Right cardiac atrium (tissue), 5 donors: Measurements from ENCODE around the gene NEAT1. TPM values are rescaled to one million over a fixed set of nuclear protein-coding genes. Genes with fewer than 3 reads are reported as not detected.
A peak's percentile ranks its signal among the peaks of the same experiment; 100 is the strongest.

Source experiments
- ATAC-seq, 2 donors: fragments of 200-7000 bp; cut with Tn5 transposase; one replicate each; pipeline versions ENCODE4 v1.8.0 to v1.9.1; 2020; ENCODE audit warnings: moderate library complexity in 2 of 2, mild to moderate bottlenecking in 1 of 2
- DNase-seq, 3 donors: peaks; one replicate each; pipeline ENCODE4 v3.0.0-alpha.2; 2020
- H3K27ac ChIP-seq: one replicate; pipeline ENCODE4 v1.5.1; 2013; ENCODE audit warnings: mild to moderate bottlenecking, low read length, control low read depth, moderate library complexity
- H3K27me3 ChIP-seq: one replicate; pipeline ENCODE4 v1.6.1; 2013; ENCODE audit not compliant: control insufficient read depth, insufficient read depth
- H3K4me1 ChIP-seq: one replicate; pipeline ENCODE4 v1.6.1; 2013; ENCODE audit warnings: low read length; ENCODE audit not compliant: control insufficient read depth, insufficient read depth
- H3K4me3 ChIP-seq: one replicate; pipeline ENCODE4 v1.5.1; 2013; ENCODE audit warnings: low read length, control low read depth
- H3K9me3 ChIP-seq: one replicate; pipeline ENCODE4 v1.6.1; 2013; ENCODE audit warnings: low read length; ENCODE audit not compliant: control insufficient read depth
- WGBS: extraction: QIAGEN DNeasy Blood & Tissue Kit; methylation state at CpG from one replicate; pipeline ENCODE4 v1.1.7; 2013; 5-methylcytosine and 5-hydroxymethylcytosine counted together
- intact Hi-C, 4 donors: fragments of 100-400 bp; cut with DNase I; formaldehyde crosslinking; loops; one replicate each; pipeline versions ENCODE4 v1.11.0 to v1.14.0; 2022 to 2023
- polyA plus RNA-seq: library from polyadenylated mRNA; stranded (reverse); fragments of 200-250 nt; gene quantifications from one replicate; pipeline ENCODE4 v1.2.3, GENCODE V29; 2013
- total RNA-seq, 4 donors: library from RNA; stranded (reverse); fragmentation: NEBNext Ultra II Directional; extraction: Animal tissue kit (Norgen Biotek cat#: 25700); gene quantifications; one replicate each; pipeline ENCODE4 v1.2.1, GENCODE V29; 2021
- donor health status: healthy with polysubstance abuse.
- donor health status: DM: no; HTN: yes; CAD: no.
- donor health status: DM: no; HTN: no; CAD: no.
- donor health status: DM: no; HTN: yes; CAD: no; lungs with severe emphysema.
- donor health status: DM: yes; HTN: yes; CAD: no.

Gene NEAT1
- total and polyA plus RNA-seq, 5 donors: 346 to 441 (median 440) TPM

- no peak overlapping the region for H3K27ac ChIP-seq
- intact Hi-C loops: loop anchor here in 2 of 4 donors (5.0 to 10.0 kb wide), 2 partner anchors 135 to 137 kb away; no protein-coding TSS in a partner anchor
- ATAC-seq: no peak
- no peaks in the 10 kb centered on the region for H3K9me3 ChIP-seq
- H3K4me3 ChIP-seq: no peak overlapping the region
- no peak for DNase-seq
- H3K4me1 ChIP-seq: peaks cover 6% of the 10 kb centered on the region
- H3K27me3 ChIP-seq: no peaks in the 10 kb centered on the region
- 89% methylated on average over 13 of the region's 13 CpGs for WGBS
Measured at GRCh38 chr11:65379698-65380459, 42.7 kb upstream of the NEAT1 start.

GRCh38 chr11:65380460-65381119 is 42.0 kb upstream of the NEAT1 start:
- intact Hi-C loops: loop anchor here in 1 of 4 donors (10.0 kb wide), 1 partner anchor 134 kb away; no protein-coding TSS in a partner anchor

GRCh38 chr11:65381716-65382032 is 40.9 kb upstream of the NEAT1 start:
- Histone ChIP-seq H3K4me3 (peak overlapping the region; percentile 3), H3K9me3 (no peaks in the 10 kb centered on the region), H3K4me1 (peaks cover 6% of the 10 kb centered on the region), H3K27ac (peak overlapping the region; percentile 97), H3K27me3 (no peaks in the 10 kb centered on the region)
- WGBS: under 1% methylated on average over 6 of the region's 6 CpGs
- DNase-seq (no peak), ATAC-seq (peak; percentile 3 to 19)
- intact Hi-C loops: loop anchor here in 2 of 4 donors (2.0 to 10.0 kb wide), 2 partner anchors 129 to 133 kb away; no protein-coding TSS in a partner anchor

More at GRCh38 chr11:65380460-65381119, 42.0 kb upstream of the NEAT1 start:
- 87% methylated on average over 16 of the region's 16 CpGs for WGBS
- no peaks in the 10 kb centered on the region for H3K9me3 ChIP-seq
- peaks cover 6% of the 10 kb centered on the region for H3K4me1 ChIP-seq
- ATAC-seq (no peak), DNase-seq (no peak)
- no peak overlapping the region for H3K4me3 ChIP-seq
- no peak overlapping the region for H3K27ac ChIP-seq
- no peaks in the 10 kb centered on the region for H3K27me3 ChIP-seq

DNA sequence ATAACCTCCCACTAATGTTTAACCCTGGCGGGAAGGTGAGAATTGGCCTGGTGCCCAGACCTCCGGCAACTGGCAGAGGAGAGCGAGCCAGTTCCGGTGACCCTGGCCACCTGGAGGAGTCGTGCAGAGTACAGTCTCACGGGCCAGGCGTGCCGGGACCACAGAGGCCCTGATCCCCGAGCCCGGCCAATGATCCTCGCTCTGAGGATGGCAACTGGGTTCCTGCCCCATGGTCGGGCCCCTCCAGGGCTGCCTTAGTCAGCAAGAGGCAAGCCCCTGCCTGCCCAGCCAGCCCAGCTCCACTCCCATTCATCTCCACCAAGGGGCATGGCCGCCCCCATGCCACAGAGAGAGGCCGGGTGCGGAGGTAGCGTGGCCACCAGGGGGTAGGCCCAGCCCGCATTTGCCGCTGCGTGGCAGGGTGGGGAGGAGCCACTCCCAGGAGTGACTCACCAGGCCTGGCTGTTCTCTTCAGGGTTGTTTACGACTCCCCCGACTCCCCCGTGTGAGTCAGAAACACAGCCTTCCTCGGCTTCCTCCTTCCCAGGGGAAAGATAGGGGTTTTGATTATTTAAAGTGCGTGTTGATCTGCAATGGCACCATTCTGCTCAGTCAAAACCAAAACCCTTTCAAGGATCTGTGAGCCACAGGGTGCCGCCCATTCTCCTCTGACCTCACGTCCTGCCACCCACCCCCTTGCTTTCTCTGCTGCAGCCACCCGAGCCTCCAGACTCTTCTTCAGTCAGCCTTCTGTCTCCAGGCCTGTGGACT is 40.4 kb upstream of the NEAT1 start, which contains the start of gene SLC25A45:
TSS of gene SLC25A45 (minus strand) at position 614 of the 771 bp plus-strand sequence. CDS start 695 bp downstream, outside the sequence.
- Histone ChIP-seq H3K27ac (peak within 1 kb of the TSS; percentile 97), H3K9me3 (no peaks in the 10 kb centered on the region), H3K4me1 (peaks cover 6% of the 10 kb centered on the region), H3K27me3 (no peaks in the 10 kb centered on the region), H3K4me3 (peak within 1 kb of the TSS; percentile 15)
- intact Hi-C loops: loop anchor here in 2 of 4 donors (2.0 to 10.0 kb wide), 2 partner anchors 129 to 133 kb away; no protein-coding TSS in a partner anchor
- ATAC-seq (peak; percentile 93 to 94), DNase-seq (peak; percentile 95 to 97 (median 96))
- WGBS: under 1% methylated on average over 27 of the region's 27 CpGs

GRCh38 chr11:65382804-65383368 is 39.7 kb upstream of the NEAT1 start:
- Histone ChIP-seq H3K9me3 (no peaks in the 10 kb centered on the region), H3K27ac (peak overlapping the region; percentile 97), H3K4me1 (peaks cover 6% of the 10 kb centered on the region), H3K27me3 (no peaks in the 10 kb centered on the region), H3K4me3 (peak overlapping the region; percentile 15)
- intact Hi-C loops: loop anchor here in 2 of 4 donors (2.0 to 10.0 kb wide), 2 partner anchors 128 to 132 kb away; no protein-coding TSS in a partner anchor
- no peak for DNase-seq
- ATAC-seq: no peak
- WGBS: 22% methylated on average over 12 of the region's 12 CpGs

GRCh38 chr11:65383778-65384177 is 38.8 kb upstream of the NEAT1 start:
- ATAC-seq (no peak), DNase-seq (no peak)
- intact Hi-C loops: loop anchor here in 2 of 4 donors (2.0 to 10.0 kb wide), 2 partner anchors 127 to 131 kb away; no protein-coding TSS in a partner anchor
- Histone ChIP-seq H3K9me3 (no peaks in the 10 kb centered on the region), H3K27ac (peak overlapping the region; percentile 78), H3K4me1 (peaks cover 6% of the 10 kb centered on the region), H3K4me3 (no peak overlapping the region), H3K27me3 (no peaks in the 10 kb centered on the region)
- WGBS: 89% methylated on average over 6 of the region's 6 CpGs

- Histone ChIP-seq H3K4me3 (no peak overlapping the region), H3K9me3 (no peaks in the 10 kb centered on the region), H3K27ac (peak overlapping the region; percentile 78), H3K27me3 (no peaks in the 10 kb centered on the region), H3K4me1 (peaks cover 6% of the 10 kb centered on the region)
- ATAC-seq: no peak
- intact Hi-C loops: loop anchor here in 1 of 4 donors (10.0 kb wide), 1 partner anchor 130 kb away; no protein-coding TSS in a partner anchor
- DNase-seq: peak in 1 of 3 donors; percentile 63
- 62% methylated on average over 8 of the region's 8 CpGs for WGBS
Measured at GRCh38 chr11:65384301-65384889, 38.2 kb upstream of the NEAT1 start.

DNA sequence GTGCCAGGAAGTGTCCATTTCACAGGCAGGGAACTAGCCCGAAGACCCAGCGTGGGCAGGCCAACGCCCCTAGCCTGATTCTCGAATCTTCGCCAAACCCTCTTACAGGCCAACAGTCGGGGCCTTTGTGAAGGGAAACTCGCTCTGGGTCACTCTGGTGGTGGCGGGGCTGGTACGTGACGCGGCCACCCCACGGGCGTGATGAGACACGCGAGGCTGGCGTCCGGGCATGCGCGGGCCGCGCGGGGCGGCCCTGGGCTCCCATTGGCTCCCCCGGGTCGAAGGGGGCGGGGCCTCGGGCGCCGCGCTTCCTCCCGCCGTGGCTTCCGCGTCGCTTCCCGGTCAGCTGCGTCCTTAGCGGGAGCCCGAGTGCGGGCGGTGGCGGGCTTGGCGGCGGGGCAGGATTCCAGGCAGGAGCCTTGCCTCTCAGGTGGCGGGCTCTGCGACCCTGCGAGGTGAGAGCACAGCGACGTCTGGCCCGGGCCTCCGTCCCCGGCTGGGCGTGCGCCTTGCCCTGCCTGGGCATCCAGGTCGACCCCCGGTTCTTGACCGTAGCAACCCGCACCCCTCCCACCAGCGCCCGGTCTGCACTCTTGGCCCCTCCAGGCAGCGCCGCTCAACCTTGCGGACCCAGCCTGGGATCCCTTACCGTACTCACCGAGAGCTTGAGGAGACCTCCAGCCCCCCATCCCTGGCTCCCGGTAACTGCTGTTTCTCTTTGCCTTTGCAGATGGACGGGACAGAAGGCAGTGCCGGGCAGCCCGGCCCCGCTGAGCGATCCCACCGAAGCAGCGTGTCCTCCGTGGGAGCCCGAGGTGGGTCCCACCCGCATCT is 36.1 kb upstream of the NEAT1 start, which contains the start of gene FRMD8:
TSS of gene FRMD8 (plus strand) at position 331 of the 834 bp plus-strand sequence. CDS start at position 731, 400 bp downstream.
- peaks cover 15% of the 10 kb centered on the region for H3K4me1 ChIP-seq
- WGBS: 1% methylated on average over 76 of the region's 76 CpGs
- peak within 1 kb of the TSS; percentile 71 for H3K4me3 ChIP-seq
- no peaks in the 10 kb centered on the region for H3K27me3 ChIP-seq
- H3K27ac ChIP-seq: peak within 1 kb of the TSS; percentile 83
- DNase-seq (peak; percentile 95 to 98 (median 98)), ATAC-seq (peak; percentile 76 to 80)
- no peaks in the 10 kb centered on the region for H3K9me3 ChIP-seq
- intact Hi-C loops: loop anchor here in 1 of 4 donors (10.0 kb wide), 1 partner anchor 128 kb away; no protein-coding TSS in a partner anchor

- H3K4me3 ChIP-seq: no peak overlapping the region
- H3K27me3 ChIP-seq: no peaks in the 10 kb centered on the region
- DNase-seq (no peak), ATAC-seq (no peak)
- no peaks in the 10 kb centered on the region for H3K9me3 ChIP-seq
- H3K4me1 ChIP-seq: peaks cover 9% of the 10 kb centered on the region
- intact Hi-C loops: loop anchor here in 1 of 4 donors (10.0 kb wide), 1 partner anchor 126 kb away; no protein-coding TSS in a partner anchor
- 91% methylated on average over 4 of the region's 4 CpGs for WGBS
- H3K27ac ChIP-seq: peak overlapping the region; percentile 7
Measured at GRCh38 chr11:65388731-65389130, 33.9 kb upstream of the NEAT1 start.
